HG02571 (cell line): Measurements from ENCODE around the gene NR2C2AP.
"Not testable (repeated sequence)": the region's sequence is repeated elsewhere in the genome, so short reads cannot be mapped to it uniquely, and the experiment has no call there.

Experiments
- ATAC-seq: cut with Tn5 transposase; IDR thresholded peaks from one replicate; pipeline ENCODE4 v1.9.1; 2021; ENCODE audit warnings: mild to moderate bottlenecking, moderate library complexity; ENCODE audit not compliant: unreplicated experiment

NR2C2AP gene

GRCh38 chr19:19185853-19186740 is 17.1 kb downstream of the NR2C2AP start:
- no peak for ATAC-seq

GRCh38 chr19:19181488-19181998 is 21.7 kb downstream of the NR2C2AP start:
- no peak for ATAC-seq

GRCh38 chr19:19179548-19180441 is 23.4 kb downstream of the NR2C2AP start:
- no peak for ATAC-seq

GRCh38 chr19:19176950-19177349 is 26.3 kb downstream of the NR2C2AP start:
- ATAC-seq: no peak

GRCh38 chr19:19173243-19173642 is 30.0 kb downstream of the NR2C2AP start:
- ATAC-seq: not testable (repeated sequence)

GRCh38 chr19:19171821-19172532 is 31.2 kb downstream of the NR2C2AP start:
- no peak for ATAC-seq

GRCh38 chr19:19170873-19171672 is 32.1 kb downstream of the NR2C2AP start:
- no peak for ATAC-seq

- peak; percentile 86 for ATAC-seq
Observed at GRCh38 chr19:19170053-19170872, 33.0 kb downstream of the NR2C2AP start, which contains the start of gene MEF2B. Gene MEF2B (minus strand): TSS chr19:19170263. CDS start chr19:19150735, 19,528 bp downstream.

GRCh38 chr19:19169236-19170052 is 33.8 kb downstream of the NR2C2AP start:
- no peak for ATAC-seq

- no peak for ATAC-seq
Observed at GRCh38 chr19:19167612-19168011, 35.6 kb downstream of the NR2C2AP start.

GRCh38 chr19:19165396-19165795 is 37.8 kb downstream of the NR2C2AP start:
- ATAC-seq: no peak

- no peak for ATAC-seq
Observed at GRCh38 chr19:19162495-19162894, 40.7 kb downstream of the NR2C2AP start.

GRCh38 chr19:19160461-19161035 is 42.7 kb downstream of the NR2C2AP start:
- ATAC-seq: no peak

GRCh38 chr19:19159534-19159933 is 43.7 kb downstream of the NR2C2AP start:
- no peak for ATAC-seq

- ATAC-seq: no peak
Observed at GRCh38 chr19:19157808-19158207, 45.4 kb downstream of the NR2C2AP start.

GRCh38 chr19:19155495-19156219 is 47.6 kb downstream of the NR2C2AP start:
- ATAC-seq: peak; percentile 66
